GM12878 (cell line): ENCODE data around the gene CNN2. TPM values are rescaled to one million over a fixed set of nuclear protein-coding genes. Genes with fewer than 3 reads are reported as not detected.
A peak's percentile ranks its signal among the peaks of the same experiment; 100 is the strongest.

ENCODE experiments used
- BHLHE40 ChIP-seq, 2 experiments: fragments of 450-650 bp in 1 of 2; IDR thresholded peaks; 2 replicates each; pipeline ENCODE4 v1.6.1; 2011 to 2017; ENCODE audit warnings: low read depth in 2 of 2, borderline replicate concordance in 1 of 2, improper control_type of control experiment in 1 of 2, low read length in 1 of 2, mild to moderate bottlenecking in 1 of 2
- CBX5 ChIP-seq: sonication (generic); IDR thresholded peaks from 2 replicates; pipeline ENCODE4 v1.6.1; 2016; ENCODE audit warnings: low read depth, moderate library complexity, mild to moderate bottlenecking, inconsistent platforms
- CHD4 ChIP-seq: fragments of 200-600 bp; sonication (generic); IDR thresholded peaks from 2 replicates; pipeline ENCODE4 v1.6.1; 2016; ENCODE audit warnings: mild to moderate bottlenecking
- CREM ChIP-seq: IDR thresholded peaks from 2 replicates; pipeline ENCODE4 v1.6.1; 2014; ENCODE audit warnings: antibody characterized with exemption, low read depth
- GATAD2B ChIP-seq: fragments of 450-650 bp; conservative IDR thresholded peaks from 2 replicates; pipeline ENCODE4 v1.6.1; 2017; ENCODE audit warnings: low read depth, mild to moderate bottlenecking, moderate library complexity
- MEF2B ChIP-seq: fragments of 450-650 bp; IDR thresholded peaks from 2 replicates; pipeline ENCODE4 v1.6.1; 2018; ENCODE audit warnings: mild to moderate bottlenecking, moderate library complexity; ENCODE audit not compliant: partially characterized antibody, poor library complexity, severe bottlenecking
- PKNOX1 ChIP-seq: fragments of 450-650 bp; IDR thresholded peaks from 2 replicates; pipeline ENCODE4 v1.6.1; 2016; ENCODE audit warnings: mild to moderate bottlenecking
- POU2F2 ChIP-seq: IDR thresholded peaks from 3 replicates; pipeline ENCODE4 v1.6.1; 2011; ENCODE audit warnings: low read depth, mild to moderate bottlenecking, low read length, borderline replicate concordance
- RAD21 ChIP-seq: IDR thresholded peaks from 2 replicates; pipeline ENCODE4 v1.6.1; 2011; ENCODE audit warnings: mild to moderate bottlenecking, low read depth, low read length, moderate library complexity; ENCODE audit not compliant: insufficient read depth
- SUZ12 ChIP-seq: fragments of 200-600 bp; sonication (generic); IDR thresholded peaks from one replicate; pipeline ENCODE4 v1.6.1; 2018; ENCODE audit warnings: antibody characterized with exemption, mild to moderate bottlenecking; ENCODE audit not compliant: unreplicated experiment
- TARDBP ChIP-seq: IDR thresholded peaks from 2 replicates; pipeline ENCODE4 v1.6.1; 2016; ENCODE audit warnings: borderline replicate concordance
- YBX1 ChIP-seq: fragments of 450-650 bp; IDR thresholded peaks from 2 replicates; pipeline ENCODE4 v1.6.1; 2016; ENCODE audit warnings: antibody characterized with exemption
- ZNF217 ChIP-seq: fragments of 450-650 bp; IDR thresholded peaks from 2 replicates; pipeline ENCODE4 v1.6.1; 2017; ENCODE audit warnings: antibody characterized with exemption, mild to moderate bottlenecking
- ZNF24 ChIP-seq: fragments of 450-650 bp; IDR thresholded peaks from 2 replicates; pipeline ENCODE4 v1.6.1; 2017; ENCODE audit warnings: antibody characterized with exemption, mild to moderate bottlenecking
- polyA plus RNA-seq, 11 experiments: library from polyadenylated mRNA; depleted of rRNA in 4 of 11; unstranded in 6 of 11; stranded (reverse) in 5 of 11; fragments of >200 nt; fragmentation: Nextera tagmentation in 4 of 11; fragmentation: Illumina TruSeq in 1 of 11; extraction: Ambion mirVana in 4 of 11; extraction: Trizol in 1 of 11; gene quantifications; 1 replicate in 1 of 11; 2 replicates in 10 of 11; pipeline versions ENCODE4 v1.2.1 to v1.2.3, GENCODE V29; 2011 to 2016; ENCODE audit warnings: inconsistent platforms in 2 of 11, missing spikeins in 2 of 11, low read depth in 1 of 11
- total RNA-seq, 4 experiments: library from RNA; depleted of rRNA in 3 of 4; stranded (reverse); fragments of >200 nt in 3 of 4; fragmentation: Illumina TruSeq in 1 of 4; extraction: Trizol in 1 of 4; gene quantifications; 2 replicates each; pipeline versions ENCODE4 v1.2.1 to v1.2.3, GENCODE V29; 2013 to 2021
- TF ChIP-seq, protein P1 (sequence below): fragments of 450-650 bp; IDR thresholded peaks from 2 replicates; pipeline ENCODE4 v1.6.1; 2017; ENCODE audit warnings: mild to moderate bottlenecking, low read depth, inconsistent platforms; ENCODE audit not compliant: poor library complexity, severe bottlenecking
- TF ChIP-seq, protein P2 (sequence below): fragments of 450-650 bp; conservative IDR thresholded peaks from 2 replicates; pipeline ENCODE4 v1.6.1; 2017; ENCODE audit warnings: mild to moderate bottlenecking, moderate library complexity
- TF ChIP-seq, protein P3 (sequence below): fragments of 450-650 bp; IDR thresholded peaks from 2 replicates; pipeline ENCODE4 v1.6.1; 2018; ENCODE audit warnings: borderline replicate concordance, mild to moderate bottlenecking; ENCODE audit not compliant: partially characterized antibody
- TF ChIP-seq, protein P4 (sequence below): fragments of 450-650 bp; formaldehyde crosslinking; IDR thresholded peaks from 2 replicates; pipeline ENCODE4 v1.5.0; 2022; ENCODE audit warnings: mild to moderate bottlenecking, missing genetic modification characterization

Gene CNN2
- total and polyA plus RNA-seq, 10 of the 15 experiments (the other 5 are each of a cell fraction or from before 2014, with no cell fraction given): 34.7 to 311 (median 172) TPM

DNA sequence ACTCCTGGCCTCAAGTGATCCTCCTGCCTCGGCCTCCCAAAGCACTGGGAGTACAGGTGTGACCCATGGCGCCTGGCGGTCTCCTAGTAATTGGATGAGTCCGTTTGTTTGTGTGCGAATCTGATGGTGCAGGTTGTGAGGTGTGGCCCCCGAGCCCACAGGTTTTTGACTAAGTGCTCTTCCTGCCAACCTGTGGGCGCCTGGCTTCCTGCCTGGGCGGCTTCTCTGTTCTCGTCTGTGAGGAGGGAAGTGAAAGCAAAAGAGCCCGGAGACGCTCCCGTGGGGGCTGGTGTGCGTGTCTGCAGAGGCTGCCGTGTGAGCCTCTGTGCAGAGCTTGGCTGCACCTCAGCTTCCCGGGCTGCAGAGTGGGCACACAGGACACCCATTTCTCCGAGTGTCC, 50.5 kb downstream of the CNN2 start (continued):
- TF ChIP-seq, protein P1, sequence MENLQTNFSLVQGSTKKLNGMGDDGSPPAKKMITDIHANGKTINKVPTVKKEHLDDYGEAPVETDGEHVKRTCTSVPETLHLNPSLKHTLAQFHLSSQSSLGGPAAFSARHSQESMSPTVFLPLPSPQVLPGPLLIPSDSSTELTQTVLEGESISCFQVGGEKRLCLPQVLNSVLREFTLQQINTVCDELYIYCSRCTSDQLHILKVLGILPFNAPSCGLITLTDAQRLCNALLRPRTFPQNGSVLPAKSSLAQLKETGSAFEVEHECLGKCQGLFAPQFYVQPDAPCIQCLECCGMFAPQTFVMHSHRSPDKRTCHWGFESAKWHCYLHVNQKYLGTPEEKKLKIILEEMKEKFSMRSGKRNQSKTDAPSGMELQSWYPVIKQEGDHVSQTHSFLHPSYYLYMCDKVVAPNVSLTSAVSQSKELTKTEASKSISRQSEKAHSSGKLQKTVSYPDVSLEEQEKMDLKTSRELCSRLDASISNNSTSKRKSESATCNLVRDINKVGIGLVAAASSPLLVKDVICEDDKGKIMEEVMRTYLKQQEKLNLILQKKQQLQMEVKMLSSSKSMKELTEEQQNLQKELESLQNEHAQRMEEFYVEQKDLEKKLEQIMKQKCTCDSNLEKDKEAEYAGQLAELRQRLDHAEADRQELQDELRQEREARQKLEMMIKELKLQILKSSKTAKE: peak; percentile 90
- TF ChIP-seq POU2F2: peak; percentile 87
- TF ChIP-seq, protein P2, sequence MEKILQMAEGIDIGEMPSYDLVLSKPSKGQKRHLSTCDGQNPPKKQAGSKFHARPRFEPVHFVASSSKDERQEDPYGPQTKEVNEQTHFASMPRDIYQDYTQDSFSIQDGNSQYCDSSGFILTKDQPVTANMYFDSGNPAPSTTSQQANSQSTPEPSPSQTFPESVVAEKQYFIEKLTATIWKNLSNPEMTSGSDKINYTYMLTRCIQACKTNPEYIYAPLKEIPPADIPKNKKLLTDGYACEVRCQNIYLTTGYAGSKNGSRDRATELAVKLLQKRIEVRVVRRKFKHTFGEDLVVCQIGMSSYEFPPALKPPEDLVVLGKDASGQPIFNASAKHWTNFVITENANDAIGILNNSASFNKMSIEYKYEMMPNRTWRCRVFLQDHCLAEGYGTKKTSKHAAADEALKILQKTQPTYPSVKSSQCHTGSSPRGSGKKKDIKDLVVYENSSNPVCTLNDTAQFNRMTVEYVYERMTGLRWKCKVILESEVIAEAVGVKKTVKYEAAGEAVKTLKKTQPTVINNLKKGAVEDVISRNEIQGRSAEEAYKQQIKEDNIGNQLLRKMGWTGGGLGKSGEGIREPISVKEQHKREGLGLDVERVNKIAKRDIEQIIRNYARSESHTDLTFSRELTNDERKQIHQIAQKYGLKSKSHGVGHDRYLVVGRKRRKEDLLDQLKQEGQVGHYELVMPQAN: peak; percentile 48; the same call in 1 of the 2 replicates
- 0 out of 2 replicates have a peak, but pooled peaks have one; percentile 47 for TF ChIP-seq CHD4
- no peak for TF ChIP-seq SUZ12
- TF ChIP-seq, protein P3, sequence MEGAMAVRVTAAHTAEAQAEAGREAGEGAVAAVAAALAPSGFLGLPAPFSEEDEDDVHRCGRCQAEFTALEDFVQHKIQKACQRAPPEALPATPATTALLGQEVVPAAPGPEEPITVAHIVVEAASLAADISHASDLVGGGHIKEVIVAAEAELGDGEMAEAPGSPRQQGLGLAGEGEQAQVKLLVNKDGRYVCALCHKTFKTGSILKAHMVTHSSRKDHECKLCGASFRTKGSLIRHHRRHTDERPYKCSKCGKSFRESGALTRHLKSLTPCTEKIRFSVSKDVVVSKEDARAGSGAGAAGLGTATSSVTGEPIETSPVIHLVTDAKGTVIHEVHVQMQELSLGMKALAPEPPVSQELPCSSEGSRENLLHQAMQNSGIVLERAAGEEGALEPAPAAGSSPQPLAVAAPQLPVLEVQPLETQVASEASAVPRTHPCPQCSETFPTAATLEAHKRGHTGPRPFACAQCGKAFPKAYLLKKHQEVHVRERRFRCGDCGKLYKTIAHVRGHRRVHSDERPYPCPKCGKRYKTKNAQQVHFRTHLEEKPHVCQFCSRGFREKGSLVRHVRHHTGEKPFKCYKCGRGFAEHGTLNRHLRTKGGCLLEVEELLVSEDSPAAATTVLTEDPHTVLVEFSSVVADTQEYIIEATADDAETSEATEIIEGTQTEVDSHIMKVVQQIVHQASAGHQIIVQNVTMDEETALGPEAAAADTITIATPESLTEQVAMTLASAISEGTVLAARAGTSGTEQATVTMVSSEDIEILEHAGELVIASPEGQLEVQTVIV: peak; percentile 19
- TF ChIP-seq GATAD2B: peak; percentile 83
- no peak for TF ChIP-seq RAD21
- TF ChIP-seq ZNF24: peak; percentile 66; the same call in 1 of the 2 replicates
- 0 out of 2 replicates have a peak, but pooled peaks have one; percentile 16 for TF ChIP-seq PKNOX1
- TF ChIP-seq CBX5: peak; percentile 30; the same call in 1 of the 2 replicates
- TF ChIP-seq TARDBP: no peak; the same call in 1 of the 2 replicates
- peak; percentile 90 for TF ChIP-seq MEF2B
- TF ChIP-seq BHLHE40 (IDR thresholded peaks at IDR 0.05; ENCODE audit: borderline replicate concordance in 1 of 2, low read depth in 2 of 2, low read length in 1 of 2): peak; percentile 64 to 77; a peak in 3 of 4 replicates
- TF ChIP-seq CREM: peak; percentile 85
- TF ChIP-seq, protein P4, sequence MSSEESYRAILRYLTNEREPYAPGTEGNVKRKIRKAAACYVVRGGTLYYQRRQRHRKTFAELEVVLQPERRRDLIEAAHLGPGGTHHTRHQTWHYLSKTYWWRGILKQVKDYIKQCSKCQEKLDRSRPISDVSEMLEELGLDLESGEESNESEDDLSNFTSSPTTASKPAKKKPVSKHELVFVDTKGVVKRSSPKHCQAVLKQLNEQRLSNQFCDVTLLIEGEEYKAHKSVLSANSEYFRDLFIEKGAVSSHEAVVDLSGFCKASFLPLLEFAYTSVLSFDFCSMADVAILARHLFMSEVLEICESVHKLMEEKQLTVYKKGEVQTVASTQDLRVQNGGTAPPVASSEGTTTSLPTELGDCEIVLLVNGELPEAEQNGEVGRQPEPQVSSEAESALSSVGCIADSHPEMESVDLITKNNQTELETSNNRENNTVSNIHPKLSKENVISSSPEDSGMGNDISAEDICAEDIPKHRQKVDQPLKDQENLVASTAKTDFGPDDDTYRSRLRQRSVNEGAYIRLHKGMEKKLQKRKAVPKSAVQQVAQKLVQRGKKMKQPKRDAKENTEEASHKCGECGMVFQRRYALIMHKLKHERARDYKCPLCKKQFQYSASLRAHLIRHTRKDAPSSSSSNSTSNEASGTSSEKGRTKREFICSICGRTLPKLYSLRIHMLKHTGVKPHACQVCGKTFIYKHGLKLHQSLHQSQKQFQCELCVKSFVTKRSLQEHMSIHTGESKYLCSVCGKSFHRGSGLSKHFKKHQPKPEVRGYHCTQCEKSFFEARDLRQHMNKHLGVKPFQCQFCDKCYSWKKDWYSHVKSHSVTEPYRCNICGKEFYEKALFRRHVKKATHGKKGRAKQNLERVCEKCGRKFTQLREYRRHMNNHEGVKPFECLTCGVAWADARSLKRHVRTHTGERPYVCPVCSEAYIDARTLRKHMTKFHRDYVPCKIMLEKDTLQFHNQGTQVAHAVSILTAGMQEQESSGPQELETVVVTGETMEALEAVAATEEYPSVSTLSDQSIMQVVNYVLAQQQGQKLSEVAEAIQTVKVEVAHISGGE (CRISPR knock-in tag): no peak
- no peak for TF ChIP-seq YBX1
- TF ChIP-seq ZNF217: peak; percentile 92
